Airway epithelial cell (primary cell): ENCODE results near the gene CHRNE. TPM values are rescaled to one million over a fixed set of nuclear protein-coding genes. Genes with fewer than 3 reads are reported as not detected.

Source experiments
- total RNA-seq: library from RNA; depleted of rRNA; stranded (reverse); fragments of >200 nt; gene quantifications from 2 replicates; pipeline ENCODE4 v1.2.3, GENCODE V29; 2015

CHRNE gene
- total RNA-seq: 0.35 TPM in 1 of 2 replicates, not detected in the other

GRCh38 chr17:4903051-4903818 is at the start of gene CHRNE:
Gene CHRNE, minus strand, starts transcription at chr17:4903098. Its CDS starts 35 bp downstream, at chr17:4903063.

GRCh38 chr17:4950746-4951204 is 47.9 kb upstream of the CHRNE start, which contains the start of gene ENO3:
Gene ENO3, plus strand, starts transcription at chr17:4951119. Its CDS starts 711 bp downstream, at chr17:4951830.

GRCh38 chr17:4948166-4948930 is 45.5 kb upstream of the CHRNE start, which contains the start of gene PFN1:
Gene PFN1, minus strand, starts transcription at chr17:4948530. Its CDS starts 136 bp downstream, at chr17:4948394.

GRCh38 chr17:4939796-4940554 is 37.1 kb upstream of the CHRNE start, which contains the start of the genes RNF167 and SLC25A11:
Gene RNF167, plus strand, starts transcription at chr17:4940268. Its CDS starts 642 bp downstream, at chr17:4940910.
Gene SLC25A11, minus strand, starts transcription at chr17:4940046. Its CDS starts 136 bp downstream, at chr17:4939910.

GRCh38 chr17:4931963-4932362 is 29.1 kb upstream of the CHRNE start, which contains the start of gene GP1BA:
Gene GP1BA, plus strand, starts transcription at chr17:4932277. Its CDS starts 328 bp downstream, at chr17:4932605.

GRCh38 chr17:4899341-4900230 is 3.3 kb downstream of the CHRNE start, which contains the start of gene C17orf107:
Gene C17orf107, plus strand, starts transcription at chr17:4899536. Its CDS starts 227 bp downstream, at chr17:4899763.

Other genes with a start within 250 kb of the CHRNE start
- 33.1 and 34.1 TPM in 2 replicates for gene PELP1, start 199.0 kb downstream of the CHRNE start, total RNA-seq
- gene ARRB2, start 192.5 kb downstream of the CHRNE start, total RNA-seq: 10.1 and 15.7 TPM in 2 replicates
- 25.0 and 28.1 TPM in 2 replicates for gene MED11, start 171.7 kb downstream of the CHRNE start, total RNA-seq
- gene ZMYND15, start 163.3 kb downstream of the CHRNE start, total RNA-seq: 0.28 TPM in 1 of 2 replicates, not detected in the other
- gene CXCL16, start 163.2 kb downstream of the CHRNE start, total RNA-seq: 16.3 and 16.7 TPM in 2 replicates
- gene TM4SF5, start 131.2 kb downstream of the CHRNE start, total RNA-seq: not detected in 2 replicates
- gene VMO1, start 116.7 kb downstream of the CHRNE start, total RNA-seq: 4.0 TPM in 1 of 2 replicates, not detected in the other
- not detected in 2 replicates for gene GLTPD2, start 114.1 kb downstream of the CHRNE start, total RNA-seq
- 270 and 310 TPM in 2 replicates for gene PSMB6, start 106.9 kb downstream of the CHRNE start, total RNA-seq
- gene PLD2, start 95.9 kb downstream of the CHRNE start, total RNA-seq: 12.7 and 24.6 TPM in 2 replicates
- gene MINK1, start 69.8 kb downstream of the CHRNE start, total RNA-seq: 81.2 and 108 TPM in 2 replicates
- gene C17orf107, start 3.6 kb downstream of the CHRNE start, total RNA-seq: 1.1 and 1.2 TPM in 2 replicates
- gene GP1BA, start 29.2 kb upstream of the CHRNE start, total RNA-seq: not detected in 2 replicates
- gene SLC25A11, start 36.9 kb upstream of the CHRNE start, total RNA-seq: 71.0 and 71.2 TPM in 2 replicates
- 60.5 and 75.3 TPM in 2 replicates for gene RNF167, start 37.2 kb upstream of the CHRNE start, total RNA-seq
- 1,491 and 1,690 TPM in 2 replicates for gene PFN1, start 45.4 kb upstream of the CHRNE start, total RNA-seq
- gene ENO3, start 48.0 kb upstream of the CHRNE start, total RNA-seq: 0.37 and 0.56 TPM in 2 replicates
- gene SPAG7, start 64.7 kb upstream of the CHRNE start, total RNA-seq: 62.1 and 64.7 TPM in 2 replicates
- gene CAMTA2, start 84.6 kb upstream of the CHRNE start, total RNA-seq: 11.8 and 18.3 TPM in 2 replicates
- gene INCA1, start 94.4 kb upstream of the CHRNE start, total RNA-seq: 0.42 TPM in 1 of 2 replicates, not detected in the other
- gene KIF1C, start 94.9 kb upstream of the CHRNE start, total RNA-seq: 85.1 and 85.2 TPM in 2 replicates
- 0.35 and 0.70 TPM in 2 replicates for gene SLC52A1, start 132.3 kb upstream of the CHRNE start, total RNA-seq
- gene ZFP3, start 175.4 kb upstream of the CHRNE start, total RNA-seq: 0.14 and 0.71 TPM in 2 replicates
- 1.6 and 3.4 TPM in 2 replicates for gene ZNF232, start 208.8 kb upstream of the CHRNE start, total RNA-seq
- not detected in 2 replicates for gene USP6, start 212.9 kb upstream of the CHRNE start, total RNA-seq